Vagina (tissue), 2 donors: Measurements from ENCODE around the gene DOCK4.

ENCODE experiments used
- CTCF ChIP-seq, 3 experiments: fragments of 450-650 bp in 2 of 3; fragments of 200-600 bp in 1 of 3; sonication (generic) in 1 of 3; IDR thresholded peaks; one replicate each; pipeline ENCODE4 v1.5.1; 2017 to 2019; ENCODE audit warnings: antibody characterized with exemption in 3 of 3, mild to moderate bottlenecking in 2 of 3, moderate library complexity in 2 of 3
- POLR2A ChIP-seq, 2 donors: fragments of 450-650 bp; IDR thresholded peaks; one replicate each; pipeline ENCODE4 v1.6.1; 2017; ENCODE audit warnings: antibody characterized with exemption in 2 of 2, mild to moderate bottlenecking in 2 of 2, moderate library complexity in 2 of 2
- POLR2AphosphoS5 ChIP-seq, 2 donors: sonication (generic); formaldehyde crosslinking; IDR thresholded peaks; one replicate each; pipeline ENCODE4 v1.9.0; 2017; ENCODE audit warnings: antibody characterized with exemption in 2 of 2, mild to moderate bottlenecking in 2 of 2, low read depth in 1 of 2; ENCODE audit not compliant: insufficient read depth in 1 of 2

GRCh38 chr7:111958896-111959295 is 247.3 kb downstream of the DOCK4 start:
- TF ChIP-seq CTCF (IDR thresholded peaks at IDR 0.05) (no peak), POLR2A (IDR thresholded peaks at IDR 0.05) (no peak), POLR2AphosphoS5 (IDR thresholded peaks at IDR 0.05; ENCODE audit: insufficient read depth in 1 of 2, low read depth in 1 of 2) (no peak)
